Pancreas (tissue), 10 donors: Measurements from ENCODE around the gene KCTD4. TPM values are rescaled to one million over a fixed set of nuclear protein-coding genes. Genes with fewer than 3 reads are reported as not detected.
A peak's percentile ranks its signal among the peaks of the same experiment; 100 is the strongest.

Experiments
- ATAC-seq, 4 donors: fragments of 200-7000 bp; cut with Tn5 transposase; one replicate each; pipeline versions ENCODE4 v1.8.0 to v1.9.1; 2020; ENCODE audit warnings: mild to moderate bottlenecking in 4 of 4, moderate library complexity in 4 of 4
- DNase-seq, 6 donors: peaks; one replicate each; pipeline ENCODE4 v3.0.0-alpha.2; 2020
- FAIRE-seq: peaks from 2 replicates; lab custom pipeline; 2012; peaks lifted over from hg19 to GRCh38; lab: Jason Lieb, UNC
- H3K27ac ChIP-seq, 4 donors: fragments of 200-600 bp; sonication (generic); 1 replicate in 3 of 4; 2 replicates in 1 of 4; pipeline versions ENCODE4 v1.5.0 to v1.8.0; 2020
- H3K27me3 ChIP-seq, 4 donors: fragments of 200-600 bp; one replicate each; pipeline ENCODE4 v1.8.0; 2021
- H3K36me3 ChIP-seq, 3 donors: fragments of 200-600 bp; sonication (generic) in 1 of 3; one replicate each; pipeline versions ENCODE4 v1.5.0 to v1.8.0; 2020 to 2021
- H3K4me1 ChIP-seq, 3 donors: fragments of 200-600 bp; one replicate each; pipeline ENCODE4 v1.8.0; 2021
- H3K4me3 ChIP-seq, 4 donors: fragments of 200-600 bp; sonication (generic) in 2 of 4; one replicate each; pipeline versions ENCODE4 v1.5.0 to v1.8.0; 2020 to 2021
- H3K9me3 ChIP-seq, 4 donors: fragments of 200-600 bp; one replicate each; pipeline ENCODE4 v1.8.0; 2021
- WGBS, 2 donors: extraction: QIAGEN DNeasy Blood & Tissue Kit; methylation state at CpG; one replicate each; pipeline ENCODE4 v1.1.7; 2013; 5-methylcytosine and 5-hydroxymethylcytosine counted together
- intact Hi-C, 3 donors: fragments of 100-400 bp; cut with DNase I; formaldehyde crosslinking; loops; one replicate each; pipeline versions ENCODE4 v1.11.1 to v1.14.2; 2022
- polyA plus RNA-seq, 2 donors: library from polyadenylated mRNA; stranded (reverse); fragments of 200-250 nt; gene quantifications; one replicate each; pipeline ENCODE4 v1.2.3, GENCODE V29; 2013
- total RNA-seq, 6 donors: library from RNA; stranded (reverse); fragmentation: NEBNext Ultra II Directional in 4 of 6; extraction: Animal tissue kit (Norgen Biotek cat#: 25700) in 4 of 6; gene quantifications; one replicate each; pipeline versions ENCODE4 v1.2.1 to v1.2.4, GENCODE V29; 2021 to 2023
- TF ChIP-seq, protein P1 (sequence below), 4 donors: fragments of 200-600 bp; sonication (generic) in 3 of 4; IDR thresholded peaks; one replicate each; pipeline versions ENCODE4 v1.5.0 to v1.8.0; 2021; ENCODE audit warnings: antibody characterized with exemption in 4 of 4
- donor health status: healthy with polysubstance abuse.
- donor health status: DM: no; HTN: no; CAD: no; lungs with moderate emphysema.
- donor health status: DM: no; HTN: no; CAD: no.
- donor health status: control.
- donor health status: control.
- donor health status: Bipolar disorder and iron deficiency.
- donor health status: DM: yes; HTN: yes; CAD: no.
- donor health status: DM: no; HTN: no; CAD: no.
- donor health status: DM: no; HTN: no; CAD: no.
- donor health status: DM: yes; HTN: yes; CAD: no.

KCTD4 gene
- total and polyA plus RNA-seq, 8 donors = 0.09 to 0.28 (median 0.15) TPM; not detected in 2

DNA sequence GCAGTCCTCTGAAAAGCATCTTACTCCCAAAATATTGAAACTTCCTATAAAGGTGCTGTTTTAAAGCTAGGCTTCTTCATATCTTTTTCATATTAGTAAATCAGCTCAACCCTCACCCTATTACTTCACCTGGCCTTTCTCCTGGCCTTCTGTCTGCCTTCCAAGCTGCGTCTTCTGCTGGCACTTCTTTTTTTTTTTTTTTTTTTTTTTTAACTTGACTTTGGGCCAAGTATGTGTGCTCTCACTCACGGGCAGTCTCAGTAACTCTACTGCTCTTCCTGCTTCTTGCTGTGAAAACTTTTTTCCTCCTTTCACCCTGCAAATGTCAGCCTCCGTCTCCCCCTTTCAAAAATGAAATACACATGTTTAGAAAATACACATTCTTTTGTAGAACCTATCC, 41.2 kb upstream of the KCTD4 start:
- DNase-seq = peak in 1 of 6 donors; percentile 23

GRCh38 chr13:45240143-45240542, 39.3 kb upstream of the KCTD4 start:
- H3K27me3 ChIP-seq = no peaks in the 10 kb centered on the region
- H3K4me3 ChIP-seq = no peak overlapping the region
- no peak for DNase-seq
- no peaks in the 10 kb centered on the region for H3K9me3 ChIP-seq
- intact Hi-C loops = no loop called here
- TF ChIP-seq, protein P1, sequence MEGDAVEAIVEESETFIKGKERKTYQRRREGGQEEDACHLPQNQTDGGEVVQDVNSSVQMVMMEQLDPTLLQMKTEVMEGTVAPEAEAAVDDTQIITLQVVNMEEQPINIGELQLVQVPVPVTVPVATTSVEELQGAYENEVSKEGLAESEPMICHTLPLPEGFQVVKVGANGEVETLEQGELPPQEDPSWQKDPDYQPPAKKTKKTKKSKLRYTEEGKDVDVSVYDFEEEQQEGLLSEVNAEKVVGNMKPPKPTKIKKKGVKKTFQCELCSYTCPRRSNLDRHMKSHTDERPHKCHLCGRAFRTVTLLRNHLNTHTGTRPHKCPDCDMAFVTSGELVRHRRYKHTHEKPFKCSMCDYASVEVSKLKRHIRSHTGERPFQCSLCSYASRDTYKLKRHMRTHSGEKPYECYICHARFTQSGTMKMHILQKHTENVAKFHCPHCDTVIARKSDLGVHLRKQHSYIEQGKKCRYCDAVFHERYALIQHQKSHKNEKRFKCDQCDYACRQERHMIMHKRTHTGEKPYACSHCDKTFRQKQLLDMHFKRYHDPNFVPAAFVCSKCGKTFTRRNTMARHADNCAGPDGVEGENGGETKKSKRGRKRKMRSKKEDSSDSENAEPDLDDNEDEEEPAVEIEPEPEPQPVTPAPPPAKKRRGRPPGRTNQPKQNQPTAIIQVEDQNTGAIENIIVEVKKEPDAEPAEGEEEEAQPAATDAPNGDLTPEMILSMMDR (IDR thresholded peaks at IDR 0.05) = no peak
- ATAC-seq = no peak
- peaks cover 0 to 9% (median 0%) of the 10 kb centered on the region in 3 donors for H3K4me1 ChIP-seq
- FAIRE-seq = no peak
- H3K36me3 ChIP-seq = no peaks in the 10 kb centered on the region
- H3K27ac ChIP-seq = no peak overlapping the region

More for the DNA sequence above, 41.2 kb upstream of the KCTD4 start:
- peak; percentile 77 to 91 (median 88) for ATAC-seq
- intact Hi-C loops = no loop called here
- Histone ChIP-seq H3K9me3 (no peaks in the 10 kb centered on the region), H3K4me1 (peaks cover 0 to 9% (median 0%) of the 10 kb centered on the region in 3 donors), H3K36me3 (no peaks in the 10 kb centered on the region), H3K27ac (no peak overlapping the region), H3K4me3 (no peak overlapping the region), H3K27me3 (no peaks in the 10 kb centered on the region)
- FAIRE-seq = no peak
- TF ChIP-seq, protein P1 (IDR thresholded peaks at IDR 0.05) = no peak
- 7 to 8% methylated on average over 3 of the region's 3 CpGs for WGBS, 2 donors

DNA sequence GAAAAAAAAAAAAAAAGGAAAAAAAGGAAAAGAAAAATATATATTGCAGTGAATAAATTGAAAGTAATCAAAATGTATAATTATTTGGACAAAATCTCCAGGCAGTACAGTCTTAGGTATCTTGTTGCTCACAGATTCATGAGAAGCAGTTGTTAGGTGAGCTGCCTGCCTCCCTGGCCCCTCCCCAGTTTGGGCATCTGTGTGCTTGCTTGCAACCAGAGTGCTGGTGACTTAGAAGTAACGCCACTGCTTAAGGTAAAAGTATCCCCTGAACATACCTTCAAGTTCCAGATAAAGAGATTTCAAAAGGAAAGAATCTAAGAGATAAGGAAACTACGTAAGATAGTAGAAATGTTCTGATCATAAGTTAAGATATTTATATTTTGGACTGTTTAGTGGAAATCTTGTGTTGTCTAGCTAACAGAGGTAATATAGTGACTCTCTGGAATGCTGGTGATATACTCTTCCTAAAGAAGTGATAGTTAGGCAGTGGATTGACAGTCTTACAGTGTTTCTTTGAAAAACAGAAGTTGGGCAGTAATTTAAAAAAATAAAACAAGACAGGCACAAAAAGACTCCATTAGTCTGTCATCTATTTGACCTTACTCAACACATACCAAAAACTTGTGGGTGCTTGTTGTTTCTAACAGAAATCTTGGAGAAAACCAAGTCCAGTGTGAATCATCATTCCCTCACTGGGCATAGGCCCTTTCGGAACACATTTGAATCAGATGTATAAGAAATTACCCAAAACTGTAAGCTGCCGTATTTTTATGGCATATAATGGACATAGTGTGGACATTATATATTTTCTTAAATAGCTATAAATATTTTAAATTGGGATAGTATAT, 38.3 kb upstream of the KCTD4 start:
- Histone ChIP-seq H3K36me3 (no peaks in the 10 kb centered on the region), H3K9me3 (no peaks in the 10 kb centered on the region), H3K27me3 (no peaks in the 10 kb centered on the region), H3K27ac (no peak overlapping the region), H3K4me1 (peaks cover 0 to 9% (median 0%) of the 10 kb centered on the region in 3 donors), H3K4me3 (no peak overlapping the region)
- WGBS, 2 donors = 93% methylated on average over 4 of the region's 4 CpGs
- TF ChIP-seq, protein P1 (IDR thresholded peaks at IDR 0.05) = no peak
- intact Hi-C loops = no loop called here
- DNase-seq (no peak), FAIRE-seq (no peak), ATAC-seq (no peak)

DNA sequence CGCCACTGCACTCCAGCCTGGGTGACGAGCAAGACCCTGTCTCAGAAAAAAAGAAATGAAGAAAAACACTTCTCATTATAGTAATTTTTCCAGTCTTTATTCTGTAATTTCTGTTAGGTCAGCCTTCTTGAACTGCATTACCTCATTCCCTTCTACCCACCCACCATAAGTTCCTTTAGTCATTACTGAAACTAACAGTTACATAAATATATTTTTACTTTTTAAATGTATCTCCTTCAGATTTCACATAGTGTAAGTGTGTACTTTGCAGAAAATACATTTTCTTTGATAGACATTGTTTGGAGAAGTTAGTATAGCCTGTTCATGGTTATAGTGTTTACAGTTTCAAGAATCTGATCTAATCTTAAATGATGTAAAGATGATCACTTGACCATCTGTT, 31.7 kb upstream of the KCTD4 start:
- Histone ChIP-seq H3K27me3 (no peaks in the 10 kb centered on the region), H3K27ac (no peak overlapping the region), H3K4me3 (no peak overlapping the region), H3K9me3 (no peaks in the 10 kb centered on the region), H3K4me1 (no peaks in the 10 kb centered on the region), H3K36me3 (no peaks in the 10 kb centered on the region)
- TF ChIP-seq, protein P1 (IDR thresholded peaks at IDR 0.05) = no peak
- FAIRE-seq (no peak), ATAC-seq (no peak), DNase-seq (no peak)
- WGBS, 2 donors = 99 to 100% methylated on average over 2 of the region's 2 CpGs
- intact Hi-C loops = no loop called here

DNA sequence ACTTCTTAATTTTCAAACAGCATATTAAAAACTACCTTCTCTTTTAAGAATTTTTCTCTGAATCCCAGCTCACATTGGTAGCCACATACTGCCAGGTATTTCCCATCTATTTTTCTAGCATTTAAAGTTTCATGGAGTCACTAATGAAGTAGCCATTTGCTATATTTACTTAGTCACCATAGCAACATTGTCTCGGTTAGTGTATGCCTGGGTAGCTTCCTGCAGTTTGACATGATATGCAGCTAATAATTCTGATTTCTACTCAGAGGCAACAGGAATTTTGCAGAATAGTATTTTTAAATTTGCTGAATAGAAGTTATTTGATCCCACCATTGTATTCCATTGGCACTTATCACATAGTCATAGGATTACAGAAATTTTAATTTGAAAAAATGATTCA, 30.9 kb upstream of the KCTD4 start:
- ATAC-seq (peak in 3 of 4 donors; percentile 54 to 72 (median 63)), FAIRE-seq (no peak), DNase-seq (no peak)
- TF ChIP-seq, protein P1 (IDR thresholded peaks at IDR 0.05) = no peak
- Histone ChIP-seq H3K4me3 (no peak overlapping the region), H3K4me1 (no peaks in the 10 kb centered on the region), H3K9me3 (no peaks in the 10 kb centered on the region), H3K27ac (no peak overlapping the region), H3K36me3 (no peaks in the 10 kb centered on the region), H3K27me3 (no peaks in the 10 kb centered on the region)
- intact Hi-C loops = no loop called here
- 16 to 24% methylated on average over 1 of the region's 1 CpG for WGBS, 2 donors
